Panc1 (cell line): ENCODE measurements around the gene TMCO2.

Source experiments
- POLR2AphosphoS5 ChIP-seq: IDR thresholded peaks from 2 replicates; pipeline ENCODE4 v1.6.1; 2012; ENCODE audit warnings: mild to moderate bottlenecking, low read depth, low read length, moderate library complexity
- SIN3A ChIP-seq: IDR thresholded peaks from 2 replicates; pipeline ENCODE4 v1.6.1; 2012; ENCODE audit warnings: low read depth, mild to moderate bottlenecking, low read length, moderate library complexity, borderline replicate concordance; ENCODE audit not compliant: insufficient read depth
- TF ChIP-seq, protein P1 (sequence below): fragments of 450-650 bp; IDR thresholded peaks from 2 replicates; pipeline ENCODE4 v1.5.1; 2017; ENCODE audit warnings: mild to moderate bottlenecking
- TF ChIP-seq, protein P2 (sequence below), 2 experiments: IDR thresholded peaks; 2 replicates each; pipeline ENCODE4 v1.6.1; 2011 to 2012; ENCODE audit warnings: low read depth in 2 of 2, control low read depth in 1 of 2, low read length in 1 of 2, mild to moderate bottlenecking in 1 of 2, moderate library complexity in 1 of 2; ENCODE audit not compliant: insufficient read depth in 1 of 2

DNA sequence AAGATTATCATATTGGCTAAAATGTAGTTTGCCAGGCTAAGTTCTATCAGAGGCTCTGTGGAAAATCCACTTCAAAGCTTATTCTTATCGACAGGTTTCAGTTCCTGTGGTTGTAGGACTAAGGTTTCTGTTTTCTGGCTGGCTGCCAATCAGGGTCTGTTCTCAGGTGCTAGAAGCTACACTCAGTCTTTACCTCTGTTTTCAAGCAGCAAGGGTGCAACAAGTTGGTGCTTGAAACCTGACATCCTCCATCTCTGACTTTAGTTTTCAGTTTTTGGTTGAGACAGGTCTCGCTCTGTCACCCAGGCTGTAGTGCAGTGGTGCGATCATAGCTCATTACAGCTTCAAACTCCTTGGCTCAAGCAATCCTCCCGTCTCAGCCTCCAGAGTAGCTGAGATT, 15.3 kb upstream of the TMCO2 start:
- TF ChIP-seq, protein P1, sequence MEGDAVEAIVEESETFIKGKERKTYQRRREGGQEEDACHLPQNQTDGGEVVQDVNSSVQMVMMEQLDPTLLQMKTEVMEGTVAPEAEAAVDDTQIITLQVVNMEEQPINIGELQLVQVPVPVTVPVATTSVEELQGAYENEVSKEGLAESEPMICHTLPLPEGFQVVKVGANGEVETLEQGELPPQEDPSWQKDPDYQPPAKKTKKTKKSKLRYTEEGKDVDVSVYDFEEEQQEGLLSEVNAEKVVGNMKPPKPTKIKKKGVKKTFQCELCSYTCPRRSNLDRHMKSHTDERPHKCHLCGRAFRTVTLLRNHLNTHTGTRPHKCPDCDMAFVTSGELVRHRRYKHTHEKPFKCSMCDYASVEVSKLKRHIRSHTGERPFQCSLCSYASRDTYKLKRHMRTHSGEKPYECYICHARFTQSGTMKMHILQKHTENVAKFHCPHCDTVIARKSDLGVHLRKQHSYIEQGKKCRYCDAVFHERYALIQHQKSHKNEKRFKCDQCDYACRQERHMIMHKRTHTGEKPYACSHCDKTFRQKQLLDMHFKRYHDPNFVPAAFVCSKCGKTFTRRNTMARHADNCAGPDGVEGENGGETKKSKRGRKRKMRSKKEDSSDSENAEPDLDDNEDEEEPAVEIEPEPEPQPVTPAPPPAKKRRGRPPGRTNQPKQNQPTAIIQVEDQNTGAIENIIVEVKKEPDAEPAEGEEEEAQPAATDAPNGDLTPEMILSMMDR, result no peak
- TF ChIP-seq, protein P2, sequence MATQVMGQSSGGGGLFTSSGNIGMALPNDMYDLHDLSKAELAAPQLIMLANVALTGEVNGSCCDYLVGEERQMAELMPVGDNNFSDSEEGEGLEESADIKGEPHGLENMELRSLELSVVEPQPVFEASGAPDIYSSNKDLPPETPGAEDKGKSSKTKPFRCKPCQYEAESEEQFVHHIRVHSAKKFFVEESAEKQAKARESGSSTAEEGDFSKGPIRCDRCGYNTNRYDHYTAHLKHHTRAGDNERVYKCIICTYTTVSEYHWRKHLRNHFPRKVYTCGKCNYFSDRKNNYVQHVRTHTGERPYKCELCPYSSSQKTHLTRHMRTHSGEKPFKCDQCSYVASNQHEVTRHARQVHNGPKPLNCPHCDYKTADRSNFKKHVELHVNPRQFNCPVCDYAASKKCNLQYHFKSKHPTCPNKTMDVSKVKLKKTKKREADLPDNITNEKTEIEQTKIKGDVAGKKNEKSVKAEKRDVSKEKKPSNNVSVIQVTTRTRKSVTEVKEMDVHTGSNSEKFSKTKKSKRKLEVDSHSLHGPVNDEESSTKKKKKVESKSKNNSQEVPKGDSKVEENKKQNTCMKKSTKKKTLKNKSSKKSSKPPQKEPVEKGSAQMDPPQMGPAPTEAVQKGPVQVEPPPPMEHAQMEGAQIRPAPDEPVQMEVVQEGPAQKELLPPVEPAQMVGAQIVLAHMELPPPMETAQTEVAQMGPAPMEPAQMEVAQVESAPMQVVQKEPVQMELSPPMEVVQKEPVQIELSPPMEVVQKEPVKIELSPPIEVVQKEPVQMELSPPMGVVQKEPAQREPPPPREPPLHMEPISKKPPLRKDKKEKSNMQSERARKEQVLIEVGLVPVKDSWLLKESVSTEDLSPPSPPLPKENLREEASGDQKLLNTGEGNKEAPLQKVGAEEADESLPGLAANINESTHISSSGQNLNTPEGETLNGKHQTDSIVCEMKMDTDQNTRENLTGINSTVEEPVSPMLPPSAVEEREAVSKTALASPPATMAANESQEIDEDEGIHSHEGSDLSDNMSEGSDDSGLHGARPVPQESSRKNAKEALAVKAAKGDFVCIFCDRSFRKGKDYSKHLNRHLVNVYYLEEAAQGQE (IDR thresholded peaks at IDR 0.05; ENCODE audit: insufficient read depth in 1 of 2, low read depth in 2 of 2, low read length in 1 of 2), result no peak
- no peak for TF ChIP-seq POLR2AphosphoS5
- TF ChIP-seq SIN3A, result no peak
